Body of pancreas (tissue), 4 donors: ENCODE measurements around the gene VLDLR. TPM values are rescaled to one million over a fixed set of nuclear protein-coding genes. Genes with fewer than 3 reads are reported as not detected.

Source experiments
- ATAC-seq: fragments of 150-250 bp; one replicate; pipeline ENCODE4 v1.9.1; 2016
- DNase-seq, 4 donors: peaks; one replicate each; pipeline ENCODE4 v3.0.0-alpha.2; 2019
- H3K27ac ChIP-seq, 4 donors: fragments of 200-600 bp; sonication (generic); 1 replicate in 3 of 4; 2 replicates in 1 of 4; pipeline versions ENCODE4 v1.5.1 to v1.6.1; 2016 to 2019; ENCODE audit warnings: mild to moderate bottlenecking in 1 of 4, mixed read lengths in 1 of 4, moderate library complexity in 1 of 4
- H3K27me3 ChIP-seq, 2 donors: fragments of 200-600 bp; sonication (generic); one replicate each; pipeline ENCODE4 v1.6.0; 2016; ENCODE audit warnings: mild to moderate bottlenecking in 1 of 2
- H3K36me3 ChIP-seq, 2 donors: fragments of 200-600 bp; sonication (generic); replicated peaks in 1 of 2; 2 replicates each; pipeline ENCODE4 v1.5.1; 2016; ENCODE audit warnings: low read depth in 2 of 2; ENCODE audit not compliant: insufficient read depth in 1 of 2
- H3K4me1 ChIP-seq: fragments of 200-600 bp; sonication (generic); one replicate; pipeline ENCODE4 v1.6.0; 2016
- H3K4me3 ChIP-seq, 2 donors: fragments of 200-600 bp; sonication (generic); 1 replicate in 1 of 2; 2 replicates in 1 of 2; pipeline ENCODE4 v1.5.1; 2016 to 2019
- H3K9me3 ChIP-seq, 3 donors: fragments of 200-600 bp; sonication (generic); 1 replicate in 2 of 3; 2 replicates in 1 of 3; pipeline ENCODE4 v1.5.1; 2016
- CTCF ChIP-seq, 7 experiments: fragments of 450-650 bp in 4 of 7; fragments of 200-600 bp in 3 of 7; sonication (generic) in 3 of 7; IDR thresholded peaks; one replicate each; pipeline ENCODE4 v1.5.1; 2016 to 2019; ENCODE audit warnings: antibody characterized with exemption in 7 of 7
- POLR2A ChIP-seq, 3 donors: fragments of 450-650 bp; IDR thresholded peaks; one replicate each; pipeline ENCODE4 v1.6.1; 2016; ENCODE audit warnings: antibody characterized with exemption in 3 of 3, mild to moderate bottlenecking in 2 of 3
- WGBS, 2 donors: methylation state at CpG; one replicate each; pipeline ENCODE4 v1.1.5; 2017; 5-methylcytosine and 5-hydroxymethylcytosine counted together
- intact Hi-C: fragments of 100-400 bp; cut with DNase I; formaldehyde crosslinking; loops from one replicate; pipeline ENCODE4 v1.15.1; 2023
- total RNA-seq, 2 donors: library from RNA; depleted of rRNA; stranded (reverse); fragments of >200 nt; gene quantifications; one replicate each; pipeline ENCODE4 v1.1.0, GENCODE V29; 2016

The VLDLR gene
- total RNA-seq, 2 donors from 2014 or later = 14.8 to 18.1 TPM

GRCh38 chr9:2623288-2624050, 1.9 kb downstream of the VLDLR start:
- H3K4me1 ChIP-seq = peaks cover 52% of the 10 kb centered on the region
- 2 to 3% methylated on average over 19 to 34 of the region's 34 CpGs for WGBS, 2 donors
- H3K27me3 ChIP-seq = no peaks in the 10 kb centered on the region
- H3K27ac ChIP-seq = peak overlapping the region; percentile 86 to 95 (median 92)
- intact Hi-C loops = no loop called here
- TF ChIP-seq CTCF (IDR thresholded peaks at IDR 0.05) = no peak
- TF ChIP-seq POLR2A (IDR thresholded peaks at IDR 0.05) = peak; percentile 63 to 88 (median 87)
- H3K36me3 ChIP-seq = no peaks in the 10 kb centered on the region
- peak overlapping the region; percentile 88 to 92 for H3K4me3 ChIP-seq
- DNase-seq (peak; percentile 76 to 83 (median 82)), ATAC-seq (peak; percentile 55)
- no peaks in the 10 kb centered on the region for H3K9me3 ChIP-seq

GRCh38 chr9:2624051-2624682, 2.6 kb downstream of the VLDLR start:
- 25% methylated on average over 1 of the region's 1 CpG for whole genome bisulfite sequencing, 2 donors
- Histone ChIP-seq H3K36me3 (no peaks in the 10 kb centered on the region), H3K9me3 (no peaks in the 10 kb centered on the region), H3K4me3 (no peak overlapping the region), H3K27ac (peak overlapping the region; percentile 86 to 95 (median 92)), H3K4me1 (peaks cover 59% of the 10 kb centered on the region), H3K27me3 (no peaks in the 10 kb centered on the region)
- no peak for ATAC-seq
- TF ChIP-seq POLR2A (IDR thresholded peaks at IDR 0.05) (no peak), CTCF (IDR thresholded peaks at IDR 0.05) (no peak)
- DNase-seq = no peak
- intact Hi-C loops = no loop called here

- H3K36me3 ChIP-seq = no peaks in the 10 kb centered on the region
- no peaks in the 10 kb centered on the region for H3K27me3 ChIP-seq
- peak overlapping the region in 2 of 4 donors; percentile 93 to 95 for H3K27ac ChIP-seq
- no peak for ATAC-seq
- no peak overlapping the region for H3K4me3 ChIP-seq
- no peaks in the 10 kb centered on the region for H3K9me3 ChIP-seq
- intact Hi-C loops = no loop called here
- TF ChIP-seq POLR2A (IDR thresholded peaks at IDR 0.05) = no peak
- TF ChIP-seq CTCF (IDR thresholded peaks at IDR 0.05) = peak in 3 of 7 experiments; percentile 15 to 21 (median 17)
- peaks cover 72% of the 10 kb centered on the region for H3K4me1 ChIP-seq
- no peak for DNase-seq
- 62 to 70% methylated on average over 4 of the region's 4 CpGs for WGBS, 2 donors
These were observed 3.8 kb downstream of the VLDLR start for GRCh38 chr9:2625427-2625826.

- no peak for DNase-seq
- no peaks in the 10 kb centered on the region for H3K27me3 ChIP-seq
- TF ChIP-seq CTCF (IDR thresholded peaks at IDR 0.05) = no peak
- TF ChIP-seq POLR2A (IDR thresholded peaks at IDR 0.05) = no peak
- H3K27ac ChIP-seq = peak overlapping the region in 2 of 4 donors; percentile 11 to 51
- H3K4me3 ChIP-seq = no peak overlapping the region
- ATAC-seq = no peak
- no peaks in the 10 kb centered on the region for H3K36me3 ChIP-seq
- peaks cover 86% of the 10 kb centered on the region for H3K4me1 ChIP-seq
- intact Hi-C loops = no loop called here
- H3K9me3 ChIP-seq = no peaks in the 10 kb centered on the region
- 79 to 82% methylated on average over 5 of the region's 5 CpGs for WGBS, 2 donors
These were observed 7.3 kb downstream of the VLDLR start for GRCh38 chr9:2628919-2629318.
